ENCODE results near the gene TBC1D2B. TPM values are rescaled to one million over a fixed set of nuclear protein-coding genes. Genes with fewer than 3 reads are reported as not detected.

The TBC1D2B gene
- total and polyA plus RNA-seq, 10 donors: 9.4 to 131 (median 97.4) TPM

- 65 to 83% (median 73%) methylated on average over 6 to 11 of the region's 11 CpGs for WGBS, 5 donors
- Histone ChIP-seq H3K27ac (peak within 1 kb of the TSS in 2 of 8 donors; percentile 3 to 10), H3K36me3 (no peaks in the 10 kb centered on the region), H3K9me3 (no peaks in the 10 kb centered on the region), H3K4me3 (no peak within 1 kb of the TSS), H3K27me3 (replicated peaks in 1 of 7) (no peaks in the 10 kb centered on the region), H3K4me1 (peaks cover 0 to 39% (median 24%) of the 10 kb centered on the region in 6 donors)
- intact Hi-C loops (cut with DNase I; ENCODE audit: low total_unique reads): no loop called here
- TF ChIP-seq POLR2AphosphoS5 (IDR thresholded peaks at IDR 0.05): no peak
- TF ChIP-seq POLR2A (IDR thresholded peaks at IDR 0.05): no peak
- TF ChIP-seq, protein P1, sequence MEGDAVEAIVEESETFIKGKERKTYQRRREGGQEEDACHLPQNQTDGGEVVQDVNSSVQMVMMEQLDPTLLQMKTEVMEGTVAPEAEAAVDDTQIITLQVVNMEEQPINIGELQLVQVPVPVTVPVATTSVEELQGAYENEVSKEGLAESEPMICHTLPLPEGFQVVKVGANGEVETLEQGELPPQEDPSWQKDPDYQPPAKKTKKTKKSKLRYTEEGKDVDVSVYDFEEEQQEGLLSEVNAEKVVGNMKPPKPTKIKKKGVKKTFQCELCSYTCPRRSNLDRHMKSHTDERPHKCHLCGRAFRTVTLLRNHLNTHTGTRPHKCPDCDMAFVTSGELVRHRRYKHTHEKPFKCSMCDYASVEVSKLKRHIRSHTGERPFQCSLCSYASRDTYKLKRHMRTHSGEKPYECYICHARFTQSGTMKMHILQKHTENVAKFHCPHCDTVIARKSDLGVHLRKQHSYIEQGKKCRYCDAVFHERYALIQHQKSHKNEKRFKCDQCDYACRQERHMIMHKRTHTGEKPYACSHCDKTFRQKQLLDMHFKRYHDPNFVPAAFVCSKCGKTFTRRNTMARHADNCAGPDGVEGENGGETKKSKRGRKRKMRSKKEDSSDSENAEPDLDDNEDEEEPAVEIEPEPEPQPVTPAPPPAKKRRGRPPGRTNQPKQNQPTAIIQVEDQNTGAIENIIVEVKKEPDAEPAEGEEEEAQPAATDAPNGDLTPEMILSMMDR (IDR thresholded peaks at IDR 0.05 in 8 of 11, conservative IDR thresholded peaks at IDR 0.05 in 3 of 11): no peak
- no peak for DNase-seq
These were observed 14.9 kb upstream of the TBC1D2B start, which contains the start of gene SH2D7 for GRCh38 chr15:78092261-78093041. Gene SH2D7, plus strand, starts transcription at chr15:78092561. Its CDS starts 24 bp downstream, at chr15:78092585.

- Histone ChIP-seq H3K4me3 (no peak overlapping the region), H3K27ac (no peak overlapping the region), H3K36me3 (no peaks in the 10 kb centered on the region), H3K27me3 (replicated peaks in 1 of 7) (no peaks in the 10 kb centered on the region), H3K9me3 (no peaks in the 10 kb centered on the region), H3K4me1 (peaks cover 0 to 45% (median 24%) of the 10 kb centered on the region in 6 donors)
- TF ChIP-seq, protein P1 (IDR thresholded peaks at IDR 0.05 in 8 of 11, conservative IDR thresholded peaks at IDR 0.05 in 3 of 11): no peak
- 96 to 99% (median 96%) methylated on average over 3 of the region's 3 CpGs for WGBS, 5 donors
- intact Hi-C loops (cut with DNase I; ENCODE audit: low total_unique reads): no loop called here
- DNase-seq: no peak
These were observed 13.0 kb upstream of the TBC1D2B start for GRCh38 chr15:78090422-78091063.

DNA sequence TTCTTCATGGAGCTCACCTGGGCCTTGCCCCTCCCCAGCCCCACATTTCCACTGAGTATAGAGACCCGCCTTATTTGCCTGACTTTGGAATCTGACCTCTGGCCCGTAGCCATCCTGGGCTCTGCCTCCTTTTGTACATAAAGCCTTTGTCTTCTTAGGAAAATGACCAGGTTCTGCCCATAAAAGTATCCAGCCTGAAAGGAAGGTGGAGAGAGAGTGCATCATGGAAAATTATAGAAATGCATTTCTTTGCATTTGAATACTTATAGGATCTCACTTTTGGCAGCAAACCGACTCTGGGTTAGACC lies 11.2 kb upstream of the TBC1D2B start:
- intact Hi-C loops (cut with DNase I; ENCODE audit: low total_unique reads): no loop called here
- Histone ChIP-seq H3K36me3 (no peaks in the 10 kb centered on the region), H3K4me3 (no peak overlapping the region), H3K4me1 (peaks cover 5 to 58% (median 36%) of the 10 kb centered on the region in 6 donors), H3K27ac (peak overlapping the region in 1 of 8 donors; percentile 19), H3K27me3 (replicated peaks in 1 of 7) (no peaks in the 10 kb centered on the region), H3K9me3 (no peaks in the 10 kb centered on the region)
- 88 to 95% (median 92%) methylated on average over 3 of the region's 3 CpGs for WGBS, 5 donors
- TF ChIP-seq POLR2A (IDR thresholded peaks at IDR 0.05) (no peak), POLR2AphosphoS5 (IDR thresholded peaks at IDR 0.05) (no peak)
- TF ChIP-seq, protein P1 (IDR thresholded peaks at IDR 0.05 in 8 of 11, conservative IDR thresholded peaks at IDR 0.05 in 3 of 11): no peak
- no peak for DNase-seq

Data from spleen (tissue), 11 donors.